ENCODE data around the gene CD72. TPM values are rescaled to one million over a fixed set of nuclear protein-coding genes. Genes with fewer than 3 reads are reported as not detected.
"Not testable (repeated sequence)": the region's sequence is repeated elsewhere in the genome, so short reads cannot be mapped to it uniquely, and the experiment has no call there.

CD72 gene
- total and polyA plus RNA-seq, 4 donors, result 2.0 to 5.7 (median 3.5) TPM

GRCh38 chr9:35594471-35594870 lies 23.7 kb downstream of the CD72 start:
- Histone ChIP-seq H3K9me3 (ENCODE audit: control insufficient read depth in 4 of 4, low read length in 3 of 4) (peaks cover 0 to 3% (median 2%) of the 10 kb centered on the region in 4 donors), H3K9ac (ENCODE audit: low read depth in 1 of 2, low read length in 2 of 2) (no peak overlapping the region), H3K4me3 (ENCODE audit: low read depth in 1 of 3, low read length in 3 of 3) (no peak overlapping the region), H3K4me1 (ENCODE audit: control insufficient read depth in 4 of 4, insufficient read depth in 4 of 4, low read length in 3 of 4) (peaks cover 0 to 2% (median under 1%) of the 10 kb centered on the region in 4 donors), H3K27me3 (ENCODE audit: control insufficient read depth in 4 of 4, insufficient read depth in 4 of 4, low read length in 3 of 4) (no peaks in the 10 kb centered on the region), H3K27ac (ENCODE audit: low read depth in 1 of 2, low read length in 2 of 2) (no peak overlapping the region), H3K36me3 (ENCODE audit: control insufficient read depth in 4 of 4, insufficient read depth in 3 of 4, low read depth in 1 of 4, low read length in 3 of 4) (no peaks in the 10 kb centered on the region)
- no peak for DNase-seq (ENCODE audit: low spot score)
- WGBS, result 74% methylated on average over 4 of the region's 4 CpGs
- TF ChIP-seq SP1 (IDR thresholded peaks at IDR 0.05), result no peak
- no peak for TF ChIP-seq NR2F2 (IDR thresholded peaks at IDR 0.05)
- TF ChIP-seq RXRA (IDR thresholded peaks at IDR 0.05), result no peak
- no peak for TF ChIP-seq CTCF (IDR thresholded peaks at IDR 0.05; ENCODE audit: low read depth, low read length, missing input control)
- no peak for TF ChIP-seq RAD21 (IDR thresholded peaks at IDR 0.05)
- no peak for TF ChIP-seq ATF3 (IDR thresholded peaks at IDR 0.05)

GRCh38 chr9:35593581-35593980 lies 24.6 kb downstream of the CD72 start:
- H3K4me1 ChIP-seq (ENCODE audit: control insufficient read depth in 4 of 4, insufficient read depth in 4 of 4, low read length in 3 of 4), result peaks cover 0 to 4% (median 0%) of the 10 kb centered on the region in 4 donors
- DNase-seq (ENCODE audit: low spot score), result no peak
- no peak overlapping the region for H3K9ac ChIP-seq (ENCODE audit: low read depth in 1 of 2, low read length in 2 of 2)
- H3K9me3 ChIP-seq (ENCODE audit: control insufficient read depth in 4 of 4, low read length in 3 of 4), result peaks cover 0 to 3% (median 2%) of the 10 kb centered on the region in 4 donors
- no peak for TF ChIP-seq YY1 (IDR thresholded peaks at IDR 0.05)
- TF ChIP-seq CTCF (IDR thresholded peaks at IDR 0.05; ENCODE audit: low read depth, low read length, missing input control), result no peak
- no peak for TF ChIP-seq ZBTB33 (IDR thresholded peaks at IDR 0.05)
- TF ChIP-seq JUND (IDR thresholded peaks at IDR 0.05), result no peak
- no peak for TF ChIP-seq MAX (IDR thresholded peaks at IDR 0.05)
- H3K27ac ChIP-seq (ENCODE audit: low read depth in 1 of 2, low read length in 2 of 2), result no peak overlapping the region
- no peaks in the 10 kb centered on the region for H3K27me3 ChIP-seq (ENCODE audit: control insufficient read depth in 4 of 4, insufficient read depth in 4 of 4, low read length in 3 of 4)
- no peak overlapping the region for H3K4me3 ChIP-seq (ENCODE audit: low read depth in 1 of 3, low read length in 3 of 3)
- H3K36me3 ChIP-seq (ENCODE audit: control insufficient read depth in 4 of 4, insufficient read depth in 3 of 4, low read depth in 1 of 4, low read length in 3 of 4), result no peaks in the 10 kb centered on the region

- not testable (repeated sequence) for H3K9me3 ChIP-seq (ENCODE audit: control insufficient read depth in 4 of 4, low read length in 3 of 4); H3K36me3 ChIP-seq (ENCODE audit: control insufficient read depth in 4 of 4, insufficient read depth in 3 of 4, low read depth in 1 of 4, low read length in 3 of 4); H3K4me3 ChIP-seq (ENCODE audit: low read depth in 1 of 3, low read length in 3 of 3); H3K4me1 ChIP-seq (ENCODE audit: control insufficient read depth in 4 of 4, insufficient read depth in 4 of 4, low read length in 3 of 4); H3K27me3 ChIP-seq (ENCODE audit: control insufficient read depth in 4 of 4, insufficient read depth in 4 of 4, low read length in 3 of 4); H3K9ac ChIP-seq (ENCODE audit: low read depth in 1 of 2, low read length in 2 of 2); DNase-seq (ENCODE audit: low spot score); H3K27ac ChIP-seq (ENCODE audit: low read depth in 1 of 2, low read length in 2 of 2)
- 46% methylated on average over 5 of the region's 5 CpGs for WGBS
- TF ChIP-seq RXRA (IDR thresholded peaks at IDR 0.05) (peak in 1 of 2 donors; percentile 32), HNF4A (conservative IDR thresholded peaks at IDR 0.05) (peak; percentile 26 to 27)
Measured at GRCh38 chr9:35588506-35588905, 29.7 kb downstream of the CD72 start.

GRCh38 chr9:35584681-35585080 lies 33.5 kb downstream of the CD72 start:
- H3K27ac ChIP-seq (ENCODE audit: low read depth in 1 of 2, low read length in 2 of 2); H3K4me3 ChIP-seq (ENCODE audit: low read depth in 1 of 3, low read length in 3 of 3); H3K9me3 ChIP-seq (ENCODE audit: control insufficient read depth in 4 of 4, low read length in 3 of 4); H3K36me3 ChIP-seq (ENCODE audit: control insufficient read depth in 4 of 4, insufficient read depth in 3 of 4, low read depth in 1 of 4, low read length in 3 of 4); H3K27me3 ChIP-seq (ENCODE audit: control insufficient read depth in 4 of 4, insufficient read depth in 4 of 4, low read length in 3 of 4); H3K9ac ChIP-seq (ENCODE audit: low read depth in 1 of 2, low read length in 2 of 2); DNase-seq (ENCODE audit: low spot score): not testable (repeated sequence)
- H3K4me1 ChIP-seq (ENCODE audit: control insufficient read depth in 4 of 4, insufficient read depth in 4 of 4, low read length in 3 of 4), result peaks cover 4 to 17% (median 6%) of the 10 kb centered on the region in 4 donors
- WGBS, result 95% methylated on average over 3 of the region's 3 CpGs

GRCh38 chr9:35583521-35583920 lies 34.7 kb downstream of the CD72 start:
- H3K9ac ChIP-seq (ENCODE audit: low read depth in 1 of 2, low read length in 2 of 2); H3K27me3 ChIP-seq (ENCODE audit: control insufficient read depth in 4 of 4, insufficient read depth in 4 of 4, low read length in 3 of 4); H3K9me3 ChIP-seq (ENCODE audit: control insufficient read depth in 4 of 4, low read length in 3 of 4); H3K4me3 ChIP-seq (ENCODE audit: low read depth in 1 of 3, low read length in 3 of 3); H3K27ac ChIP-seq (ENCODE audit: low read depth in 1 of 2, low read length in 2 of 2); DNase-seq (ENCODE audit: low spot score); H3K36me3 ChIP-seq (ENCODE audit: control insufficient read depth in 4 of 4, insufficient read depth in 3 of 4, low read depth in 1 of 4, low read length in 3 of 4): not testable (repeated sequence)
- peaks cover 4 to 12% (median 6%) of the 10 kb centered on the region in 4 donors for H3K4me1 ChIP-seq (ENCODE audit: control insufficient read depth in 4 of 4, insufficient read depth in 4 of 4, low read length in 3 of 4)
- WGBS, result 87% methylated on average over 6 of the region's 6 CpGs

Measured in liver (tissue), 9 donors.